NCI-H748 (cell line): ENCODE measurements around the gene HLA-DRB1.
A peak's percentile ranks its signal among the peaks of the same experiment; 100 is the strongest.
"Not testable (repeated sequence)": the region's sequence is repeated elsewhere in the genome, so short reads cannot be mapped to it uniquely, and the experiment has no call there.

Source experiments
- DNase-seq: peaks from one replicate; lab custom pipeline; 2025; ENCODE audit not compliant: unreplicated experiment; lab: John Stamatoyannopoulos, UW

The HLA-DRB1 gene

GRCh38 chr6:32609731-32610640 is 20.3 kb upstream of the HLA-DRB1 start:
- peak; percentile 8 for DNase-seq

GRCh38 chr6:32609391-32609730 is 19.7 kb upstream of the HLA-DRB1 start:
- DNase-seq = no peak

- DNase-seq = no peak
Observed at GRCh38 chr6:32608362-32608761, 18.7 kb upstream of the HLA-DRB1 start.

GRCh38 chr6:32607988-32608298 is 18.3 kb upstream of the HLA-DRB1 start:
- DNase-seq = no peak

GRCh38 chr6:32607263-32607987 is 17.8 kb upstream of the HLA-DRB1 start:
- DNase-seq = no peak

GRCh38 chr6:32604434-32604877 is 14.8 kb upstream of the HLA-DRB1 start:
- no peak for DNase-seq

GRCh38 chr6:32603888-32604287 is 14.2 kb upstream of the HLA-DRB1 start:
- DNase-seq = no peak

GRCh38 chr6:32603222-32603621 is 13.6 kb upstream of the HLA-DRB1 start:
- no peak for DNase-seq

- no peak for DNase-seq
Observed at GRCh38 chr6:32602383-32602782, 12.7 kb upstream of the HLA-DRB1 start.

- DNase-seq = no peak
Observed at GRCh38 chr6:32597024-32597423, 7.4 kb upstream of the HLA-DRB1 start.

- DNase-seq = not testable (repeated sequence)
Observed at GRCh38 chr6:32590713-32591112, 1.1 kb upstream of the HLA-DRB1 start.

- no peak for DNase-seq
Observed at GRCh38 chr6:32588156-32588555, 1.5 kb downstream of the HLA-DRB1 start.

- no peak for DNase-seq
Observed at GRCh38 chr6:32583527-32583898, 6.1 kb downstream of the HLA-DRB1 start.

- DNase-seq = no peak
Observed at GRCh38 chr6:32581315-32582095, 8.1 kb downstream of the HLA-DRB1 start.

- no peak for DNase-seq
Observed at GRCh38 chr6:32580593-32580992, 9.1 kb downstream of the HLA-DRB1 start.

GRCh38 chr6:32578962-32579361 is 10.7 kb downstream of the HLA-DRB1 start:
- DNase-seq = no peak

- DNase-seq = not testable (repeated sequence)
Observed at GRCh38 chr6:32577493-32577892, 12.2 kb downstream of the HLA-DRB1 start.

GRCh38 chr6:32576250-32576649 is 13.4 kb downstream of the HLA-DRB1 start:
- DNase-seq = no peak

GRCh38 chr6:32570363-32570905 is 19.2 kb downstream of the HLA-DRB1 start:
- no peak for DNase-seq

- DNase-seq = no peak
Observed at GRCh38 chr6:32568561-32568960, 21.1 kb downstream of the HLA-DRB1 start.

GRCh38 chr6:32566957-32567356 is 22.7 kb downstream of the HLA-DRB1 start:
- no peak for DNase-seq
